AG04450 (cell line): ENCODE data around the gene TAF7. TPM values are rescaled to one million over a fixed set of nuclear protein-coding genes. Genes with fewer than 3 reads are reported as not detected.

Source experiments
- CTCF ChIA-PET: fragments of 300-600, 350-600 bp; formaldehyde crosslinking; extraction: SDS; loops from one replicate; lab custom pipeline; 2022; ENCODE audit warnings: antibody characterized with exemption, inconsistent platforms; lab: Charles Lee
- POLR2A ChIA-PET: fragments of 350-600 bp; formaldehyde crosslinking; extraction: SDS; loops from one replicate; lab custom pipeline; 2021; ENCODE audit warnings: antibody characterized with exemption, inconsistent platforms; lab: Yijun Ruan, JAX
- DNase-seq: peaks from one replicate; pipeline ENCODE4 v3.0.0-alpha.2; 2011; ENCODE audit warnings: low read depth, low spot score
- H3K27ac ChIP-seq: one replicate; pipeline ENCODE4 v1.5.1; 2012; ENCODE audit warnings: low read depth, low read length, control low read depth
- H3K27me3 ChIP-seq: one replicate; pipeline ENCODE4 v1.6.0; 2012; ENCODE audit warnings: low read length; ENCODE audit not compliant: control insufficient read depth, insufficient read depth
- H3K4me3 ChIP-seq: 2 replicates; pipeline ENCODE4 v1.5.1; 2011; ENCODE audit warnings: mild to moderate bottlenecking, low read depth, low read length, control low read depth
- H3K9me3 ChIP-seq: 2 replicates; pipeline ENCODE4 v1.5.1; 2012; ENCODE audit warnings: low read length; ENCODE audit not compliant: control insufficient read depth, insufficient read depth
- CTCF ChIP-seq: IDR thresholded peaks from 2 replicates; pipeline ENCODE4 v1.5.1; 2011; ENCODE audit warnings: low read depth, low read length, control low read depth, inconsistent platforms
- polyA minus RNA-seq: library from RNA; depleted of rRNA, polyadenylated mRNA; stranded (reverse); fragments of >200 nt; gene quantifications from 2 replicates; pipeline ENCODE4 v1.2.3, GENCODE V29; 2011; rRNA and poly(A)+ RNA removed
- polyA plus RNA-seq: library from polyadenylated mRNA; depleted of rRNA; stranded (reverse); fragments of >200 nt; gene quantifications from 2 replicates; pipeline ENCODE4 v1.2.3, GENCODE V29; 2011; rRNA removed

Gene TAF7, protein sequence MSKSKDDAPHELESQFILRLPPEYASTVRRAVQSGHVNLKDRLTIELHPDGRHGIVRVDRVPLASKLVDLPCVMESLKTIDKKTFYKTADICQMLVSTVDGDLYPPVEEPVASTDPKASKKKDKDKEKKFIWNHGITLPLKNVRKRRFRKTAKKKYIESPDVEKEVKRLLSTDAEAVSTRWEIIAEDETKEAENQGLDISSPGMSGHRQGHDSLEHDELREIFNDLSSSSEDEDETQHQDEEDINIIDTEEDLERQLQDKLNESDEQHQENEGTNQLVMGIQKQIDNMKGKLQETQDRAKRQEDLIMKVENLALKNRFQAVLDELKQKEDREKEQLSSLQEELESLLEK
- polyA plus RNA-seq = 60.3 and 71.0 TPM in 2 replicates
- 25.3 and 37.5 TPM in 2 replicates for polyA minus RNA-seq

DNA sequence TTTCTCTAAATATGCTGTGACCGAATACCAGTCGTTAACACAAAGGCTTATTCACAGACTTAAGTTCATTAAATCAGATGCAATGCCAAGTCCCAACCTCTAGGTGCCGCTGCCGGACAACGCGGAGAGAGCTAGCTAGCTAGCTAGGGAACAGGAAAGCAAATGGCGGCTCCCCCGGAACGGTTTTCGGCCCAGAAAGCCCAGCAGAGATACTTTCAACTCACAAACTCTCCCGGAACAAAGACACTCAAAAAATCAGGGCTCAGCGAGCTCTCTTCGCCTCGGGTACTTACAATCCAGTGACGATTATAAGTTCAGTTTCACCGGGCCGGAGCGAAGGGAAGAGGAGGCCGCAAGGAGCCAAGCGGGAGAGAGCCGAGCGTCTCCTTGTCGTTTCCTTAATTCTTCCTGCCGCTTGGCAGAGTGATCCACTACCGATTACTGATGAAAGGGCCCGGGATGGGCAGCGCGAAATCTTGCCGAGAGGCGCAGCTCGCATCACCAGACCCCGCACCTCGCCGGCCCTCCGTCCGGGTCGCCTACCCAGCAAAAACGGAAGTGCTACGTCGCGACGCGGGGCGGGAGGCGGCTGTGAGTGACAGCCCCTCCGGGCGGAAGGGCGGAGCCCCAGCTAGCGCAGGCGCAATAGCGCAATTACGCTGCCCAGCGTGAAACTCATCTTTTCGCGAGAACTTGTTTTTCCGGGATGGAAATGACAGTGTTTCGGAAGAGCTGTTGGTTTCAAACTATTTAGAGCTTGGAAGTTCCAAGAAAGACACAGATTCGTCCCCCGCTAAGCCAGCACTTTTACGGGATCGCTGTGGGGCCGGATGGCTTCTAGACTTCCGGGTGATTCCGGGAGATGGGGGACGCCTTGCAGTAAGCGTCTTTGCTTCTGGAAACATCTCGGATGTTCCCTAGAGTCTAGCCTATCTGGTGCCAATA is at the start of gene TAF7:
TSS of gene TAF7 (minus strand) at position 560 of the 945 bp plus-strand sequence. CDS start 740 bp downstream, outside the sequence.
- peak; percentile 88 for TF ChIP-seq CTCF
- CTCF ChIA-PET = interaction anchor here (0.5 to 5.9 kb wide), 39 partner anchors 9 to 604 kb away, joined by 3 to 86 read pairs (median 4); partner anchors contain the start of genes PCDHB11, PCDHB14, PCDHB16 and PCDHB9
- Histone ChIP-seq H3K27ac (peak within 1 kb of the TSS; percentile 99), H3K27me3 (no peaks in the 10 kb centered on the region), H3K4me3 (peak within 1 kb of the TSS; percentile 84), H3K9me3 (peaks cover 48% of the 10 kb centered on the region)
- POLR2A ChIA-PET = interaction anchor here (0.6 to 1.8 kb wide), 9 partner anchors 9 to 363 kb away, joined by 3 to 12 read pairs (median 4); partner anchors contain the start of genes PCDHGA1 and PCDHGA2
- peak; percentile 84 for DNase-seq

DNA sequence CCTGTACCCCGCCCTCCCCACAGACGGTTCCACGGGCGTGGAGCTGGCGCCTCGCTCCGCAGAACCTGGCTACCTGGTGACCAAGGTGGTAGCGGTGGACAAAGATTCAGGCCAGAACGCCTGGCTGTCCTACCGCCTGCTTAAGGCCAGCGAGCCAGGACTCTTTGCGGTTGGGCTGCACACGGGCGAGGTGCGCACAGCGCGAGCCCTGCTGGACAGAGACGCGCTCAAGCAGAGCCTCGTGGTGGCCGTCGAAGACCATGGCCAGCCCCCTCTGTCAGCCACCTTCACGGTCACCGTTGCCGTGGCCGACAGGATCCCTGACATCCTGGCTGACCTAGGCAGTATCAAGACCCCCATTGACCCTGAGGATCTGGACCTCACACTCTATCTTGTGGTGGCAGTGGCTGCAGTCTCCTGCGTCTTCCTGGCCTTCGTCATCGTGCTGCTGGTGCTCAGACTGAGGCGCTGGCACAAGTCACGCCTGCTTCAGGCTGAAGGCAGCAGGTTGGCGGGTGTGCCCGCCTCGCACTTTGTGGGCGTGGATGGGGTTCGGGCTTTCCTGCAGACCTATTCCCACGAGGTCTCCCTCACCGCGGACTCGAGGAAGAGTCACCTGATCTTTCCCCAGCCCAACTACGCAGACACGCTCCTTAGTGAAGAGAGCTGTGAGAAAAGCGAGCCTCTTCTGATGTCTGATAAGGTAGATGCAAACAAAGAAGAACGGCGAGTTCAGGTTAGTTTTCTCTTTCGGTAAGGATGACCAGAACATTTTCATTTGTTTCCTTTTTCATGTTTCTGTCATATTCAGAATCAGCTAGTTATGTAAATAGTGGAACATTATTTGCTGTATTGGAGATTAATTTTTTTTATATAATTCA is 45.7 kb upstream of the TAF7 start:
- peaks cover 57% of the 10 kb centered on the region for H3K9me3 ChIP-seq
- CTCF ChIA-PET = interaction anchor here (1.0 kb wide), 1 partner anchor 201 kb away, joined by 3 read pairs; no protein-coding TSS in a partner anchor
- TF ChIP-seq CTCF = no peak

DNA sequence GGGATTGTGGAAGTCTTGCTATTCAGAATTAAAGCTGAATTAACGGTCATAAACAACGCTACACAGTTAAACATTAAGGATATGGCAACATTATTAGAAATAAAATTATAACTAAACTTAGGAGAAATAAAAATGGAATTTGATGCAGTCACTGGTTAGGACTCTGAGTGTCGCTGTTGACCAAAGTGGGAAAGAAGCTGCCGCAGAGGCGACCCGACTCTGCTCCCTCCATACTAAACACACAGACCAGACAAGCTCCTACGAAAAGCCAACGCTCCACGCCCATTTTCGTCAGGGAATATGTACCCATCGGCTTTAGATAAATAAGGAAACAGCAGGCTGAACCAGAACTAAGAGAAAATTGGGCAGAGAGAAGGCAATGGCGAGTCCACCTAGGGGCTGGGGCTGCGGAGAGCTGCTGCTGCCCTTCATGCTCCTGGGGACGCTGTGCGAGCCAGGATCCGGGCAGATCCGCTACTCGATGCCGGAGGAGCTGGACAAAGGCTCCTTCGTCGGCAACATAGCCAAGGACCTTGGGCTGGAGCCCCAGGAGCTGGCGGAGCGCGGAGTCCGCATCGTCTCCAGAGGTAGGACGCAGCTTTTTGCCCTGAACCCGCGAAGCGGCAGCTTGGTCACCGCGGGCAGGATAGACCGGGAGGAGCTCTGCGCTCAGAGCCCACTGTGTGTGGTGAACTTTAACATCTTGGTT is 43.5 kb upstream of the TAF7 start, which contains the start of gene PCDHGA5:
TSS of gene PCDHGA5 (plus strand) at position 211 of the 709 bp plus-strand sequence. CDS start at position 380, 169 bp downstream.
- ChIA-PET POLR2A (no interaction called here), CTCF (interaction anchor here (0.7 to 2.0 kb wide), 6 partner anchors 34 to 204 kb away, joined by 3 to 11 read pairs (median 4); partner anchors contain the start of gene PCDHGA1)
- H3K9me3 ChIP-seq = peaks cover 59% of the 10 kb centered on the region
- no peak for DNase-seq
- H3K4me3 ChIP-seq = peak within 1 kb of the TSS; percentile 10; the same call in 1 of the 2 replicates
- peak; percentile 10; the same call in 1 of the 2 replicates for TF ChIP-seq CTCF
- H3K27me3 ChIP-seq = peaks cover 32% of the 10 kb centered on the region
- no peak within 1 kb of the TSS for H3K27ac ChIP-seq

More for the DNA sequence above, 45.7 kb upstream of the TAF7 start:
- Histone ChIP-seq H3K27me3 (peaks cover 29% of the 10 kb centered on the region), H3K27ac (no peak overlapping the region), H3K4me3 (no peak overlapping the region)
- DNase-seq = no peak
- POLR2A ChIA-PET = no interaction called here

DNA sequence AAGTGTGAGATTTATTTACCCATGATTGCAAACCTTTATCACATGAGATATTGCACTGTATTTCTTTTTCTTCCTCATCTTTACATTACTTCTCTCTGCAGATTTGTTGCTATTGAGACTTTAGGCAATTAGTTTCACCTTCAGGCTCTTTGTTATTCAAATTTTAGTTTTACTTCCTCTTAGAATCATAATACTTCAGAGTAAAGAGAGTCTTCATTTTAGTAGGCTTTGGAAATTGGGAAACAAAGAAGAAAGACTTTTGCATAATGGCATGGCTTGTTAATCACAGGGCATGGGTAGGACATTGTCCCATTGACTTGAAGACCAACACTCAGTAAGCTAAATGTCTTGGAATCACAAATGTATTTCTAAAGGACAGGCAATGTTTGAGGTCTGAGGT is 42.1 kb upstream of the TAF7 start:
- no peak for TF ChIP-seq CTCF
- Histone ChIP-seq H3K9me3 (peaks cover 61% of the 10 kb centered on the region), H3K4me3 (no peak overlapping the region), H3K27ac (no peak overlapping the region), H3K27me3 (peaks cover 32% of the 10 kb centered on the region)
- ChIA-PET CTCF (interaction anchor here (1.0 to 1.7 kb wide), 2 partner anchors 24 to 201 kb away, joined by 3 to 5 read pairs; partner anchors contain the start of gene PCDHGA2), POLR2A (no interaction called here)
- no peak for DNase-seq
